Fibroblast of peridontal ligament (primary cell): ENCODE measurements around the gene ARFRP1.
"Not testable (repeated sequence)": the region's sequence is repeated elsewhere in the genome, so short reads cannot be mapped to it uniquely, and the experiment has no call there.

Source experiments
- DNase-seq: peaks from one replicate; pipeline ENCODE4 v3.0.0-alpha.2; 2010; ENCODE audit errors: extremely low read depth

The ARFRP1 gene

GRCh38 chr20:63656451-63656850, 51.3 kb downstream of the ARFRP1 start:
- no peak for DNase-seq

GRCh38 chr20:63655249-63655648, 52.5 kb downstream of the ARFRP1 start:
- no peak for DNase-seq

GRCh38 chr20:63653974-63654668, 53.7 kb downstream of the ARFRP1 start:
- DNase-seq = no peak

GRCh38 chr20:63653041-63653973, 54.5 kb downstream of the ARFRP1 start, which contains the start of gene STMN3:
Gene STMN3 (minus strand): TSS chr20:63653424. CDS start chr20:63653345, 79 bp downstream.
- peak; percentile 76 for DNase-seq

- DNase-seq = no peak
Observed at GRCh38 chr20:63652192-63652980, 55.4 kb downstream of the ARFRP1 start.

GRCh38 chr20:63651942-63652191, 55.9 kb downstream of the ARFRP1 start:
- no peak for DNase-seq

GRCh38 chr20:63650486-63650885, 57.3 kb downstream of the ARFRP1 start:
- DNase-seq = not testable (repeated sequence)

GRCh38 chr20:63648895-63649589, 58.7 kb downstream of the ARFRP1 start:
- DNase-seq = no peak
